H1 (cell line): Measurements from ENCODE around the gene FAM241B.

Source experiments
- EP300 ChIP-seq, 2 experiments: IDR thresholded peaks; 1 replicate in 1 of 2; 2 replicates in 1 of 2; pipeline ENCODE4 v1.6.1; 2011 to 2012; ENCODE audit warnings: low read depth in 2 of 2, low read length in 2 of 2, mild to moderate bottlenecking in 2 of 2, borderline replicate concordance in 1 of 2, inconsistent platforms in 1 of 2, moderate library complexity in 1 of 2
- KDM4A ChIP-seq: IDR thresholded peaks from one replicate; pipeline ENCODE4 v1.7.1; 2012; ENCODE audit warnings: low read depth, mild to moderate bottlenecking, moderate library complexity, low read length, inconsistent platforms; ENCODE audit not compliant: severe bottlenecking
- POLR2AphosphoS5 ChIP-seq: IDR thresholded peaks from 2 replicates; pipeline ENCODE4 v1.6.1; 2011; ENCODE audit warnings: low read depth, low read length
- RAD21 ChIP-seq, 2 experiments: IDR thresholded peaks in 1 of 2; conservative IDR thresholded peaks in 1 of 2; 2 replicates each; pipeline ENCODE4 v1.6.1; 2011; ENCODE audit warnings: low read depth in 2 of 2, low read length in 2 of 2, improper control_type of control experiment in 1 of 2, inconsistent platforms in 1 of 2, mild to moderate bottlenecking in 1 of 2, moderate library complexity in 1 of 2
- SIN3A ChIP-seq, 2 experiments: IDR thresholded peaks in 1 of 2; conservative IDR thresholded peaks in 1 of 2; 2 replicates each; pipeline ENCODE4 v1.6.1; 2011 to 2012; ENCODE audit warnings: low read length in 2 of 2, improper control_type of control experiment in 1 of 2, low read depth in 1 of 2, mild to moderate bottlenecking in 1 of 2
- TAF1 ChIP-seq: IDR thresholded peaks from 2 replicates; pipeline ENCODE4 v1.6.1; 2011; ENCODE audit warnings: mild to moderate bottlenecking, low read depth, low read length
- TCF12 ChIP-seq: IDR thresholded peaks from 2 replicates; pipeline ENCODE4 v1.6.1; 2011; ENCODE audit warnings: low read depth, mild to moderate bottlenecking, low read length
- TF ChIP-seq, protein P1 (sequence below), 3 experiments: IDR thresholded peaks; 1 replicate in 2 of 3; 2 replicates in 1 of 3; pipeline versions ENCODE4 v1.5.1 to v1.6.1; 2011; ENCODE audit warnings: low read length in 3 of 3, mild to moderate bottlenecking in 3 of 3, inconsistent platforms in 2 of 3, low read depth in 1 of 3, moderate library complexity in 1 of 3; ENCODE audit not compliant: insufficient read depth in 1 of 3; ENCODE audit errors: control extremely low read depth in 1 of 3
- TF ChIP-seq, protein P2 (sequence below): IDR thresholded peaks from 2 replicates; pipeline ENCODE4 v1.6.1; 2011; ENCODE audit warnings: low read depth, mild to moderate bottlenecking, low read length; ENCODE audit not compliant: insufficient read depth
- TF ChIP-seq, protein P3 (sequence below): IDR thresholded peaks from 2 replicates; pipeline ENCODE4 v1.6.1; 2012; ENCODE audit warnings: low read length, inconsistent platforms
- TF ChIP-seq, protein P4 (sequence below): IDR thresholded peaks from 2 replicates; pipeline ENCODE4 v1.6.1; 2012; ENCODE audit warnings: inconsistent platforms
- TF ChIP-seq, protein P5 (sequence below): IDR thresholded peaks from 2 replicates; pipeline ENCODE4 v1.6.1; 2012; ENCODE audit warnings: inconsistent platforms

DNA sequence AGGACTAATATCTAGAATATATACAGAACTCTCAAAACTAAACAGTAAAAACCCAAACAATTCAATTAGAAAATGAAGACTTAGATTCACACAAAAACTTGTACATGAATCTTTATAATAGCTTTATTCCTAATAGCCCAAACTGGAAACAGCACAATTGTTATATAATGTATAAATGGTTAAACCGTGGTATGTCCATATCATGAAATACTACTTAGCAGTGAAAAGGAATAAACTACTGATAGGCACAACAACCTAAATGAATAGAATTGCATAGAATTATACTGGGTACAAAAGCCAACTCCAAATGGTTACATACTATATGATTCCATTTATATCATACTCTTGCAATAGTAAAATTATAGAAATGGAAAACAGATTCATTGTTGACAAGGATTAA is 21.0 kb upstream of the FAM241B start:
- TF ChIP-seq KDM4A (no peak), TCF12 (no peak), EP300 (IDR thresholded peaks at IDR 0.05; ENCODE audit: borderline replicate concordance in 1 of 2, low read depth in 2 of 2, low read length in 2 of 2) (no peak), RAD21 (IDR thresholded peaks at IDR 0.05 in 1 of 2, conservative IDR thresholded peaks at IDR 0.05 in 1 of 2; ENCODE audit: low read depth in 2 of 2, low read length in 2 of 2) (no peak), SIN3A (conservative IDR thresholded peaks at IDR 0.05 in 1 of 2, IDR thresholded peaks at IDR 0.05 in 1 of 2; ENCODE audit: low read depth in 1 of 2, low read length in 2 of 2) (no peak), TAF1 (no peak), POLR2AphosphoS5 (no peak)
- TF ChIP-seq, protein P1, sequence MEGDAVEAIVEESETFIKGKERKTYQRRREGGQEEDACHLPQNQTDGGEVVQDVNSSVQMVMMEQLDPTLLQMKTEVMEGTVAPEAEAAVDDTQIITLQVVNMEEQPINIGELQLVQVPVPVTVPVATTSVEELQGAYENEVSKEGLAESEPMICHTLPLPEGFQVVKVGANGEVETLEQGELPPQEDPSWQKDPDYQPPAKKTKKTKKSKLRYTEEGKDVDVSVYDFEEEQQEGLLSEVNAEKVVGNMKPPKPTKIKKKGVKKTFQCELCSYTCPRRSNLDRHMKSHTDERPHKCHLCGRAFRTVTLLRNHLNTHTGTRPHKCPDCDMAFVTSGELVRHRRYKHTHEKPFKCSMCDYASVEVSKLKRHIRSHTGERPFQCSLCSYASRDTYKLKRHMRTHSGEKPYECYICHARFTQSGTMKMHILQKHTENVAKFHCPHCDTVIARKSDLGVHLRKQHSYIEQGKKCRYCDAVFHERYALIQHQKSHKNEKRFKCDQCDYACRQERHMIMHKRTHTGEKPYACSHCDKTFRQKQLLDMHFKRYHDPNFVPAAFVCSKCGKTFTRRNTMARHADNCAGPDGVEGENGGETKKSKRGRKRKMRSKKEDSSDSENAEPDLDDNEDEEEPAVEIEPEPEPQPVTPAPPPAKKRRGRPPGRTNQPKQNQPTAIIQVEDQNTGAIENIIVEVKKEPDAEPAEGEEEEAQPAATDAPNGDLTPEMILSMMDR (IDR thresholded peaks at IDR 0.05; ENCODE audit: control extremely low read depth in 1 of 3, insufficient read depth in 1 of 3, low read depth in 1 of 3, low read length in 3 of 3): no peak
- TF ChIP-seq, protein P2, sequence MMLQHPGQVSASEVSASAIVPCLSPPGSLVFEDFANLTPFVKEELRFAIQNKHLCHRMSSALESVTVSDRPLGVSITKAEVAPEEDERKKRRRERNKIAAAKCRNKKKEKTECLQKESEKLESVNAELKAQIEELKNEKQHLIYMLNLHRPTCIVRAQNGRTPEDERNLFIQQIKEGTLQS: no peak
- TF ChIP-seq, protein P3, sequence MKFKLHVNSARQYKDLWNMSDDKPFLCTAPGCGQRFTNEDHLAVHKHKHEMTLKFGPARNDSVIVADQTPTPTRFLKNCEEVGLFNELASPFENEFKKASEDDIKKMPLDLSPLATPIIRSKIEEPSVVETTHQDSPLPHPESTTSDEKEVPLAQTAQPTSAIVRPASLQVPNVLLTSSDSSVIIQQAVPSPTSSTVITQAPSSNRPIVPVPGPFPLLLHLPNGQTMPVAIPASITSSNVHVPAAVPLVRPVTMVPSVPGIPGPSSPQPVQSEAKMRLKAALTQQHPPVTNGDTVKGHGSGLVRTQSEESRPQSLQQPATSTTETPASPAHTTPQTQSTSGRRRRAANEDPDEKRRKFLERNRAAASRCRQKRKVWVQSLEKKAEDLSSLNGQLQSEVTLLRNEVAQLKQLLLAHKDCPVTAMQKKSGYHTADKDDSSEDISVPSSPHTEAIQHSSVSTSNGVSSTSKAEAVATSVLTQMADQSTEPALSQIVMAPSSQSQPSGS: no peak
- TF ChIP-seq, protein P4, sequence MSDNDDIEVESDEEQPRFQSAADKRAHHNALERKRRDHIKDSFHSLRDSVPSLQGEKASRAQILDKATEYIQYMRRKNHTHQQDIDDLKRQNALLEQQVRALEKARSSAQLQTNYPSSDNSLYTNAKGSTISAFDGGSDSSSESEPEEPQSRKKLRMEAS: no peak
- TF ChIP-seq, protein P5, sequence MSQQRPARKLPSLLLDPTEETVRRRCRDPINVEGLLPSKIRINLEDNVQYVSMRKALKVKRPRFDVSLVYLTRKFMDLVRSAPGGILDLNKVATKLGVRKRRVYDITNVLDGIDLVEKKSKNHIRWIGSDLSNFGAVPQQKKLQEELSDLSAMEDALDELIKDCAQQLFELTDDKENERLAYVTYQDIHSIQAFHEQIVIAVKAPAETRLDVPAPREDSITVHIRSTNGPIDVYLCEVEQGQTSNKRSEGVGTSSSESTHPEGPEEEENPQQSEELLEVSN: no peak
